ENCODE results near the gene MST1R.
"Not testable (repeated sequence)": the region's sequence is repeated elsewhere in the genome, so short reads cannot be mapped to it uniquely, and the experiment has no call there.

The MST1R gene

DNA sequence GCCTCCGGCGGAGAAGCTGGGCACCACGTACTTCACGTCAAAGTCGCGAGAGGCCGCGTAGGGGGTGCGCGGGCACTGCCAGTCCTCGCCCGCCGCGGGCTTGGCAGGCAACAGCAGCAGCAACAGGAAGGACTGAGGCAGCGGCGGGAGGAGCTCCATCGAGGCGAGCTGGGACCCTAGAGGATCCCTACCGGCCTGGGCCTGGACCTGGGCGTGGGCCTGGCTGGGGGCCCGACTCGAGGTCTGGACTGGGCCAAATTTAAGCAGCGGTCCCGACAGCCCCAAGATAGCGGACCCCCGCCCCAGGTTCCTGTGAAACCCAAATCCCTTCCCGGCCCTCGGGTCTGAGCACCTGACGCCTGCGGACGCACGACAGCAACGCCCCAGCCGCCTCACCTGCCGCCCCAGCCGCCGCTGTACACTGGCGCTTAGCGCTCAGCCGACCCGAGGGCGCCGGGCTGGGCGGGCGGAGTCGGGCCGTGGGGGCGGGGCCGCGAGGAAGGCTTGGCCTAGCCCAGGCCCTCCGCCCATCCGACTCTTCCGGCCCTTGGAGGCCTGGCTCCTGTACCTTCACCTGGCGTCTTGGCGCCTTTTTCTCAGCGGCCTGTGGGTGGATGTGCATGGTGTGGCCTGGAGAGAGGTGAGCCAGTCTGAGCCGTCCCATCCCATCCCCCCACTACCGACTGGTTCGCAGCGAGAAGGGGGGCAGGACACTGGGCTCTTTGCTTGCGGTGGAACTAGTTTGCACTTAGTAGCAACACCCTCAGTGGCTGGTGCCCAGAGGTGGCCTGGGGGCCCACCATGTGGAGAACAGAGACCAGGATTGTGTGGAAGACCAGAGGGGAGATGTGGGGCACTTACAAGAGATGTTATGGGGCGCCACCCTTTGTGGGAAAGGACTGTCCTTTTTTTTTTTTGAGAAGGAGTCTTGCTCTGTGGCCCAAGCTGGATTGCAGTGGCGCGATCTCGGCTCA is at the start of gene MST1R:
TSS of gene MST1R (minus strand) at position 423 of the 974 bp plus-strand sequence. CDS start at position 159, 264 bp downstream.
- no peak for FAIRE-seq

DNA sequence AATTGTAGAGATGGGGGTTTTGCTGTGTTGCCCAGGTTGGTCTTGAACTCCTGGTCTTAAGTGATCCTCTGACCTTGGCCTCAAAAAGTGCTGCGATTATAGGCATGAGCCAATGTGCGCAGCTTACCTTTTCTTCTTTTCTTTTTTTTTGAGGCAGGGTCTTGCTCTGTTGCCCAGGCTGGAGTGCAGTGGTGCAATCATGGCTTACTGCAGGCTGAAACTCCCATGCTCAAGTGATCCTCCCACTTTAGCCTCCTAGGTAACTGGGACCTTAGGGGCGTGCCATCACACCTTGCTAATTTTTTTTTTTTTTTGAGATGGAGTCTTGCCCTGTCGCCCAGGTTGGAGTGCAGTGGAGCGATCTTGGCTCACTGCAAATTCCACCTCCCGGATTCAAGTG is 49.3 kb upstream of the MST1R start:
- no peak for FAIRE-seq

DNA sequence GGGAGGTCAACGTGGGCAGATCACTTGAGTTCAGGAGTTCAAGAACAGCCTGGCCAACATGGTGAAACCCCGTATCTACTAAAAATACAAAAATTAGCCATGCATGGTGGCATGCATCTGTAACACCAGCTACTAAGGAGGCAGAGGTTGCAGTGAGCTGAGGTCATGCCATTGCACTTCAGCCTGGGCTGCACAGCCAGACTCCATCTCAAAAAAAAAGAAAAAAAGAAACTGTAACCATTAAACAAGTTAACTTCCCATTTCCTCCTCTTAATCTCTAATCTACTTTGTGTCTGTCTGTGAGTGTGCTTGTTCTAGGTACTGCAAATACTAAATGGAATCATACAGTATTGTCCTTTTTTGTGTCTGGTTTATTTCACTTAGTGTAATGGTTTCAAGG is 39.0 kb upstream of the MST1R start:
- no peak for FAIRE-seq

DNA sequence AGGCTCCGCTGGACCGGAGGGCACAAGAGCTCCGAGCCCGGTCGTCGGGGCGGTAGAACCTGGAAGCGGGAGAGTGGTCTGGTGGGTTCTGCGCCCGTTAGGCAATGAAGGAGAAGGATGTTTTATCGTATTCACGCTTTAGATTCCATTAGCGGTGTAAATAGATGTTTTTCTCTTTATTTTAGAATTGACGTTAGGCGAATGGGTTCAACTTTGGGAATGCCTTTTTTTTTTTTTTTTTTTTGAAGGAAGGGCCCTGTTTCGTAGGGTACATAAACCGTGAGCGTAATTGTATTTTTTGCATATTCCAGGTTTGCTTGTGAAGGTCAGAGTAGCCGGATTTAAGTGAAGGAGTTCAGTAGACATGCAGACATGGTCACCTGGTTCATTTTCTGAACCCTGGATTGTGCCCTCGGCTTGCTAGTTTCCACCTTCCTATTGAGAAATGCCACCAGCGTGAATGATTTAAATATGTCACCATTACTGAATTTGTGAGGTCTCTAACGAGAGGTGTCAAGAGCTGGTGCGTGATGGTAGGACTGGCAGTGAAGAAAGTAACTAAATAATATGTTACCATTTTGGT is 37.1 kb upstream of the MST1R start:
- FAIRE-seq, result no peak

DNA sequence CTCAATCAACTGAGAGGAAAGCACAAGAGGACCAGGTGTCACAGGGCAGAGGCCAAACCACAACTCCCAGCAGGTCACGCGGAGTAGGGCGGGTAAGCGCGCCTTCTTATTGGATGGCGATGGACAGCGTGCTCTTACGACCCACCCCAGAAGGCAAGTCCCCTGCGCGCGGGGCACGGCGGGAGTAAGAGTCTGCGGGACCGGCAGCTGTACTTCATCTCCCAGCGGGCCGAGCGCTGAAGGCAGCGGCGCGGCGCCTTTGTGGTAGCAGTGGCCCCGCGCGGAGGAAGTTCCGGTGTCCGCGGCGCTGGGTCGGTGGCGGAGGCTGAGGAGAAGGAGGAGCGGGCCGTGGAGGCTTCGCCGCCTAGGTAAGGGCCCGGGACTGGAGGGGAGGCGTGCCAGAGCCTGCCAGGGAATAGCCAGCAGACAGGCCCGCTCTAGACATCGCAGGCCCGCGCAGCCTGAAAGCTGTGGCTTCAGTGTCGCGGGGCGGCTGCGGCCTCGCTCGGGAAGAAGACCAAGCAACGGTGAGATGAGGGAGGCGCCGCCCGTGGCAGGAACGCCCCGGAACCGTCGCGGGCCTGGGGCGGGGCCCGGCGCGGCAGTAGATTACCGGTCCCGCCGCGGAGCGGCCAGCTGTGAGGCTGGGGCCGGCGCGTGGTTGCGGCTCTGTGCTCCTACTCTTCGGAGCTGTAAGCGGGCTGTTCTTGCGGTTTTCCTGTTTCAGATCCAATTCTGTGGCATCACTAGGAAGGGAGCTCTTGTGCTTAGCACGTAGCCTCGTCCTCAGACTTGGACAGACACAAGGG is 36.4 kb upstream of the MST1R start, which contains the start of gene RBM6:
TSS of gene RBM6 (plus strand) at position 293 of the 809 bp plus-strand sequence. CDS start 22,492 bp downstream, outside the sequence.
- FAIRE-seq, result peak; percentile 91

DNA sequence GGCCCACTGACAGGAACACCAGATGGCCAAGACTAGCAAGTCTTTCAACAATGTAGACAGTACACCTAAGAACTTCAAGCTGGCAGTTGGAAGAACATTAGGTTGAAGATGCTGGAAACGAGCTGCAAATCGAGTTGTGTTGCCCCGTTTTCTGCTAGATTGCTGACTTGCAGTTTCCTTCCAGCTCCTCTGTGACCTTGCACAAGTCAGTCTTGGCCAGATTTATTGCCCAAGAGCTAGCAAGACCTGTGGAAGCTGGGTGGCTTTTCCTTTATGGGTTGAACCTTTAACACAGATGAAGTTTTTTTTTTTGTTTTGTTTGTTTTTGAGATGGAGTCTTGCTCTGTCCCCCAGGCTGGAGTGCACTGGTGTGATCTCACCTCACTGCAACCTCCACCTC is 33.4 kb upstream of the MST1R start:
- FAIRE-seq, result no peak

DNA sequence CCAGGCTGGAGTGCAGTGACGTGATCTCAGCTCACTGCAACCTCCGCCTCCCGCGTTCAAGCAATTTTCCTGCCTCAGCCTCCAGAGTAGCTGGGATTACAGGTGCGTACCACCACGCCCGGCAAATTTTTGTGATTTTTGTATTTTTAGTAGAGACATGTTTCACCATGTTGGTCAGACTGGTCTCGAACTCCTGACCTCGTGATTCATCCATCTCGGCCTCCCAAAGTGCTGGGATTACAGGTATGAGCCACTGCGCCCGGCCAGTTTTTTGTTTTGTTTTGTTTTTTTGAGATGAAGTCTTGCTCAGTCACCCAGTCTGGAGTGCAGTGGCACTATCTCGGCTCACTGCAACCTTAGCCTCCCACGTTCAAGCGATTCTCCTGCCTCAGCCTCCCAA is 28.6 kb upstream of the MST1R start:
- FAIRE-seq, result not testable (repeated sequence)

DNA sequence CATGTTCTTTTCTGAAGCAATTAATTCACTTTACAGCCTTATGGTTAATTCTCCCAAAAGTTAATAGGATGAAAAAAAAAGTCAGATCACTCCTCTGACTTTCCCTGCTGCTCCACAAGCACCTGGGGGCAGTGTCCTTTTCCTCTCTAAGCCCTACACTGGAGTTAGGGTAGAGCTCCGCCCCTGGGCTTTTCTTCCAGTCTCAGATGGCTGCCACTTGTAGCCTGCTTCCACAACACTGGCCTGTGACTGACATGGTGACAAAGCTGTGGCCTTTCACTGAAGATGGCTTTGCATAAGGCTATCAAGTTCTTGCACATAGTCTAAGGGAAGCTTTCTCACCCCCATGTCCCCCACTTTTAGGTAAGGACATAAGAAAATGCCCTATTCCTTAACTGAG is 27.2 kb upstream of the MST1R start:
- no peak for FAIRE-seq

DNA sequence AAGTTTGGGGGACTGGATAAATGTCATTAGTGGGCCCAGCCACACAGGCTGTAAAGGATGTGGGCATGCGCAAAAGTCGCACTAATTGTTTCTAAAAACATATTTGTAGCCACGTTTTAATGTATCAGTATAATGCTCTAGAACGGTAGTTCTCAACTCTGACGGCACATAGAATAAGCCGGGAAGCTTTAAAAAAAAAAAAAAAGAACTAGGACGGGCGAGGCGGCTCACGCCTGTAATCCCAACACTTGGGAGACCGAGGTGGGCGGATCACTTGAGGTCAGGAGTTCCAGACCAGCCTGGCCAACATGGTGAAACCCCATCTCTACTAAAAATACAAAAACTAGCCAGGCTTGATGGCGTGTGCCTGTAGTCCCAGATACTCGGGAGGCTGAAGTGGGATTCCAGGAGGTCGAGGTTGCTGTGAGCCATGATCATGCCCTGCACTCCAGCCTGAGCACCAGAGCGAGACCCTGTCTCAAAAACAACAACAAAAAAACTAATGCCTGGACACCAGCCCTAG is 26.6 kb upstream of the MST1R start:
- no peak for FAIRE-seq

DNA sequence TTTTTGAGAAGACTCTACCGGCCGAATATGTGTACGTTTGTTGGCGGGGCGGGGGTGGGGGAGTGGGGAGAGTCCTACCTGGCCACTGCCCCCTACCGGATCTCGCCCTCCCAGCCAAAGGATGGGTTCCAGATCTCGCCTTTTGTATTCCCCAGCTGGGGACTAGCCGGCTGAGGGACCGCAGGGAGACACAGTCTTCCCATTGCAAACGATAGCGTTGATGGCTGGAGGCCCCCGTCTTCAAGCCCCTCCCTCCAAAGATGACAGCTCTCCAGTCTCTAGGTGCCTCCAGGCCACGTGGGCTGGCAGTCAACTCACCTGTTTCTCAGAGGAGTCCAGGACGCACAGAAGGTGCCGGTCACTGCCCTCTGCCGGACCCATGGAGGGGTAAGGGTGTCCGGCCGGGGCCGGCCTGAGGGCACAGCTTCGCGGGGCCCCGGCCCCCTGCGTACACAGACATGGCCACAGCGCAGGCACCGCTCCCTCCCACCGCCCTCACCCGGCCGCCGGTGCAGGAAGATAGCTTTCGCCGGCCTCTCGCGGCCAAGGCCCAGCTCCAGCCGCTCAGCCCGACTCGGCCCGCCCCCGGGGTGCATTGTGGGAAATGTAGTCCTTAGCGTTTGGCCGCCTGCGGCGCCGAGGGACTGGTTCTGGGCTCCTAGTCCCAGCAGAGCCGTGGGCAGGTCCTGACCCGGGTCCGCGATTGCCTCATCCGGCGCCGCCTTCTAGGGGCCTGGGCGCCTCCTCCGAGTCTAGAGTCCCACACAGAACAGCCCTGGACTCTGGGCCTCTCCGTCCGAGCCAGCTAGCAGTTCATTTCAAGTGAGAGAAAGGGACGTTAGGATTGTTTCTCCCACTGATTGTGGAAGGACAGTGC is 25.9 kb upstream of the MST1R start, which contains the start of gene MON1A:
TSS of gene MON1A (minus strand) at position 521 of the 877 bp plus-strand sequence. CDS start 16,465 bp downstream, outside the sequence.
- no peak for FAIRE-seq

DNA sequence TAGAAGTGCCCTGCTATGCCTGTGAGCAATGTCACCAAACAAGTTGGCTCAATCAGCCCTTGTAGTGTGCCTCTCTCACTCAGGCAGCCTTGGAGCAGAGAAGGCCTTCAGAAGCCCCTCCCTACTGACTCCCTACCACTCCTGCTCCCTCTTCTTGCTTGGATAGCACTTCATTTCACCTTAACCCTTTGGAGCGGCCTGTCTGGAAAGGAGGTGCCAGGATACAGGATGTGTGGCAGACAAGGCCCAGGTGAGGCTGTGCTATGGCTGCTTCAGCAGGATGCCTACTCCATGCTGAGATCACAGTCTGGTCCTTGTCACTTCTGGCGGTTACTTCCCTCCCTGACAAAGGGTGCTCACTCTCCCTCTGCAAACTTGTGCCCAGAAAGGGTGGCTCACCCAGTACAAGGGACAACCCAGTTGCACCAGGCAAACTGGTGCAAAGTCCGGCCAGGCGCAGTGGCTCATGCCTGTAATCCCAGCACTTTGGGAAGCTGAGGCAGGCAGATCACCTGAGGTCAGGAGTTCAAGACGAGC is 24.9 kb upstream of the MST1R start:
- no peak for FAIRE-seq

DNA sequence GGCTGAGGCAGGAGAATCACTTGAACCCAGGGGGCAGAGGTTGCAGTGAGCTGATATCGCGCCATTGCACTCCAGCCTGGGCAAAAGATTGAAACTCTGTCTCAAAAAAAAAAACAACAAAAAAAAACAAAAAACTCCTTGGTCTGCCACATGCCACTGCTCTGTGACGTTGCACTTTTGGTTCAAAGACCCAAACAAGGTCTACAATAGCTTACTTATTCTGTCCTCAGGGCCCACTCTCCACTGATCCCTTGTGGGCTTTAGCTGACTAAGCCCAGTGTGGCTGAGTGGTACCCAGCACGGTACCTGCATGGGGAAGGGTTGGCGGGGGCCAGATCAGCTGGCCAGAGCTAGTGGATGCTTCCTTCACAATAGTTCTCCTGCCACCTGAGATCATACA is 24.1 kb upstream of the MST1R start:
- FAIRE-seq, result no peak

DNA sequence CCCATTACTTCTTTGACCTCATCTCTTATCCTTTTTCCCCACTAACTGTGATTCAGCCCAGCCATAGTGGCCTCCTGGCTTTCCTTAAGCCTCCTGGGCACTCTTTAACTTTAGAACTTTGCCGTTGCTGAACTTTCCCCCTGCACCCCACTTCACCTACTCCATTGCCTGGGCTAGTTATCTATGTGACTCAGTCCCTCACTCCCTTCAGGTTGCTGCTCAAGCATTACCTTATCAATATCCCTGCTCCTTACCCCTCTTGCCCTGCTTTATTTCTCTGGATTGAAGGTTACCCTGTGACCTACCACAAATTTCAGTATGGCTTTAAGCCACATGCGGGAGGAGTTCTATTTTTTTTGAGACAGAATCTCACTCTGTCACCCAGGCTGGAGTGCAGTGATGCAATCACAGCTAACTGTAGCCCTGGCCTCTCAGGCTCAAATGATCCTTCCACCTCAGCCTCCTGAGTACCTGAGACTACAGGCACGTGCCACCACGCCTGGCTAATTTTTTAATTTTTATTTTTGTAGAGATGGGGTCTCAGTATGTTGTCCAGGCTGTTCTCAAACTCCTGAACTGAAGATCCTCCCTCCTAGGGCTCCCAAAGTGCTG is 22.6 kb upstream of the MST1R start:
- FAIRE-seq, result no peak

DNA sequence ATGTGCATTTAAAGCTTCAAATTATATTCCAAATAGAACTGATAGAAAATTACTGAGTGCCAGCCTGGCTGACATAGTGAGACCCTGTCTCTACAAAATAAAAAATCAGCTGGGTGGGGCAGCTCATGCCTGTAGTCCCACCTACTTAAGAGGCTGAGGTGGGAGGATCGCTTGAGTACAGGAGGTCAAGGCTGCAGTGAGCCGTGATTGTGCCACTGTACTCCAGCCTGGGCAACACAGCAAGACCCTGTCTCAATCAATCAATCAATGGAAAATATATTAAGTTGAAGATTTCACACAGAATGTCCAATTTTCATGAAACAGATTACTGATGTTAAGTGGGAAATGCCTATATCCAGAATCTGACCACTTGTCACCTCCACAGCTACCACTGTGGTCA is 21.8 kb upstream of the MST1R start:
- FAIRE-seq, result no peak

DNA sequence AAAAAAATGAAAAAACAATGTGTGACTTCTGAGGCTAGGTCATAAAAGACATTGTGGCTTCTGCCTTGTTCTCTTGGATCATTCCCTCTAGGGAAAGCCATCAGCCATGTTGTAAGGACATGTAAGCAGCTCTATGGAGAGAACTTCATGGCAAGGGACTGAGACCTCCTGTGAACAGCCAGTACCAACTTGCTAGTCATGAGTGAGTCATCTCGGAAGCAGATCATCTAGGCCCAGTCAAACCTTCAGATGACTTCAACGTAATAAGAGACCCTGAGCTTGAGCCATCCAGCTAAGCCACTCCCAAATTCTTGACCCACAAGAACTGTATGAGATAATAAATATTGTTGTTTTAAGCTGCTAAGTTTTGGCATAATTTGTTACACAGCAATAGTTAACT is 21.0 kb upstream of the MST1R start:
- no peak for FAIRE-seq

DNA sequence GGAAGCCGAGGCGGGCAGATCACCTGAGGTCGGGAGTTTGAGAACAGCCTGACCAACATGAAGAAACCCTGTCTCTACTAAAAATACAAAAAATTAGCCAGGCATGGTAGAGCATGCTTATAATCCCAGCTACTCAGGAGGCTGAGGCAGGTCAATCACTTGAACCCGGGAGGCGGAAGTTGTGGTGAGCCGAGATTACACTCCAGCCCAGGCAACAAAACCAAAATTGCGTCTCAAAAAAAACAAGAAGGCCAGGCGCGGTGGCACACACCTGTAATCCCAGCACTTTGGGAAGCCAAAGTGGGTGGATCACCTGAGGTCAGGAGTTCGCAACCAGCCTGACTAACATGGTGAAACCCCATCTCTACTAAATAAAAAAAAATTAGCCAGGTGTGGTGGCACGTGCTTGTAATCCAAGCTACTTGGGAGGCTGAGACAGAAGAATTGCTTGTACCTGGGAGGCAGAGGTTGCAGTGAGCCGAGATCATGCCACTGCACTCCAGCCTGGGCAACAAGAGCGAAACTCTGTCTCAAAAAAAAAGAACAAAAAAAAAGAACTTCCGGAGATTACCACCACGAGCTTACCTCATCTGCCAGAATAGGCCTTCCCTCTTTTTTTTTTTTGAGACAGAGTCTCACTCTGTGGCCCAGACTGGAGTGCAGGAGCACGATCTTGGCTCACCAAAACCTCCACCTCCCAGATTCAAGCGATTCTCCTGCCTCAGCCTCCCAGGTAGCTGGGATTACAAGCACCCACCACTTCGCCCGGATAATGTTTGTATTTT is 14.3 kb upstream of the MST1R start:
- not testable (repeated sequence) for FAIRE-seq

DNA sequence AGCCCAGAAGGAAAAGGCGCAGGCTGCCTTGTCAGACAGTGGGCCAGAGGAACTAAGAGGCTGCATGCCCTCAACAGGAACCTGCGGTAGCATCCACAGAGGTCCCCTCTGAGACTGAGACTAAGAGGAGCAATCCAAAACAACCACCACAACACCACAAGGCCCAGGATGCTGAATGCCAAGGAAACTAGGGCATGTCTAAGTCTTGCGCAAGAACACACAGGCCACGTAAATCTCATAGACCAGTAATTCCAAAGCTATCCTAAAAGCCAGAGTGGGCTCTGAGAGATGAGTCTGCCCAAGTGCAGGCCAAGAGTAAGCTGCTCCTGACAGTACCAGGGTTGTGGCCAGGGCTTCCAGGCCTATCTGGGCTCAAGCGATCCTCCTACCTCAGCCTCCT is 13.0 kb upstream of the MST1R start:
- FAIRE-seq, result no peak

DNA sequence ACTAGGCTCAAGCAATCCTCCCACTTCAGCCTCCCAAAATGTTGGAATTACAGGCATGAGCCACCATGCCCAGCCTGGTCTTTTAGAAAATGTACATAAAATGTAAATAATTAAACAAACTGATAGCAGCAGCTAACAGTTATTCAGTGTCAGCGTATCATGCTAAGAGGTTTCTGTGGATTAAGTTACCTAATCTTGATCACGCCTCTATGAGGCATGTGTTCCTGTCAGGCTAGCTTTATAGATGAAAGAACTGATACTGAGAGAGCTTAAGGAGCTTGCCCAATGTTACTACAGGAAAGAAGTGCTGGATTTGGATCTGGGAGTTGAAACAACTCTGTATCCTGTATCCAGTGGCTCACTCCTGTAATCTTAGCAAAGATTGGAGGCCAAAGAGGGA is 11.2 kb upstream of the MST1R start:
- no peak for FAIRE-seq

DNA sequence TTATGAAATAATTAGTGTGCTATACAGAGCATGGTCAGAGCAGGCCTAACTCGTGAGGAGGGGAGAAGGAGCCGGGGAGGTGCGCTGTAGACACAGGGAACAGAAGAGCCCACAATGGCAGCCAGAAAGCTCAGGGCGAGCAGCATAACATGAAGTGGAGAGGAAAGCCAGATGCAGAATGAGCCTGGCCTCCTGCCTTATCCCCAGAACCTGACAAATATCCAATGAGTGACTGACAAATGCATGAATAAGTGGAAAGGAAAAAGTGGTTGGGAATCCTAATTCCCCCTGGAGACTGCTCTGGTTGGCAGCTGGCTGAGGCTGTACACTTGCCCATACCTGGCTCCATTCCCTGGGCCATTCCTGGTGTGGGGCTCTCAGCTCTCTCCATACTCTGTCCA is 9.2 kb upstream of the MST1R start:
- FAIRE-seq, result no peak

DNA sequence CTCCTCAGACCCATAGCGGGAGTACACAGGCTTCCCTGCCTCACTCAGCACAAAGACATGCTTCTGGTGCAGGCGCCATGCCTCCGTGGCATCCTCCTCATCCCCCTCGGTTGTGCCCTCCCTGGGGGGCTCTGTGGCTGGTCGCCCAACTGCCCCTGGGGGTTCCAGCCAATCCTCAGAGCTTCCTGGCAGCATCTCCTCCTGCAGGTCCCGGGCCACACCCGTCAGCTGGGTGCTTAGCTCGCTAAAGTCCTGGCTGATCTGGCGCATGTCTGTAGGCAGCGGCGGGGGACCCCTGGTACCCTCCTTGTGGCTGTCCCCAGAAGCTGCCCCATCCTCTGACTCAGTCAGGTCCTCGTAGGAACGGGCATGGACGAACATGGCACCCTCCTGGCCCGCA is 7.9 kb upstream of the MST1R start:
- no peak for FAIRE-seq
